Fibroblast of the aortic adventitia (primary cell): Measurements from ENCODE around the gene NCR1. TPM values are rescaled to one million over a fixed set of nuclear protein-coding genes. Genes with fewer than 3 reads are reported as not detected.
"Not testable (repeated sequence)": the region's sequence is repeated elsewhere in the genome, so short reads cannot be mapped to it uniquely, and the experiment has no call there.

Experiments used
- DNase-seq: peaks from one replicate; pipeline ENCODE4 v3.0.0-alpha.2; 2010; ENCODE audit warnings: low read depth
- H3K4me3 ChIP-seq: 2 replicates; pipeline ENCODE4 v1.5.1; 2011; ENCODE audit warnings: low read depth, mild to moderate bottlenecking, control low read depth, low read length, moderate library complexity
- total RNA-seq: library from RNA; depleted of rRNA; stranded (reverse); fragments of >200 nt; gene quantifications from 2 replicates; pipeline ENCODE4 v1.2.3, GENCODE V29; 2012; ENCODE audit warnings: low replicate concordance
- TF ChIP-seq, protein P1 (sequence below): IDR thresholded peaks from 2 replicates; pipeline ENCODE4 v1.5.1; 2011; ENCODE audit warnings: mild to moderate bottlenecking, low read length, control low read depth, inconsistent platforms; ENCODE audit not compliant: insufficient read depth

NCR1 gene
- total RNA-seq, 1 donor, result not detected

DNA sequence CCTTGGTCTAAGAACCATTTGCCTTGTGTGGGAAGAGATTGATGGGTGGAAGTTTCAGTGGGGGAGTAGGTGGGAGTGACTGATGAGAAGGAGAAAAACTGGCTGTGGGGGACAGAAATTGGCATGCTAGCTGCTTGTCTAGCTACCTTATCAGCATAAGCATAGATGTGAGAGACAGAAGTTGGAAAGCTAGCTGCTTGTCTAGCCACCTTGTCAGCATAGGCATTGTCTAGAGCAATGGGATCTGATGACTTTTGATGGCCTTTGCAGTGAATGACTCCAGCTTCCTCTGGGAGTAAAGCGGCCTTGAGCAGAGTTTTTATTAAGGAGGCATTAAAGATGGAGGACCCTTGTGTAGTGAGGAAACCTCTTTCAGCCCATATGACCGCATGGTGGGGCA, 9.9 kb upstream of the NCR1 start:
- H3K4me3 ChIP-seq, result no peak overlapping the region
- TF ChIP-seq, protein P1, sequence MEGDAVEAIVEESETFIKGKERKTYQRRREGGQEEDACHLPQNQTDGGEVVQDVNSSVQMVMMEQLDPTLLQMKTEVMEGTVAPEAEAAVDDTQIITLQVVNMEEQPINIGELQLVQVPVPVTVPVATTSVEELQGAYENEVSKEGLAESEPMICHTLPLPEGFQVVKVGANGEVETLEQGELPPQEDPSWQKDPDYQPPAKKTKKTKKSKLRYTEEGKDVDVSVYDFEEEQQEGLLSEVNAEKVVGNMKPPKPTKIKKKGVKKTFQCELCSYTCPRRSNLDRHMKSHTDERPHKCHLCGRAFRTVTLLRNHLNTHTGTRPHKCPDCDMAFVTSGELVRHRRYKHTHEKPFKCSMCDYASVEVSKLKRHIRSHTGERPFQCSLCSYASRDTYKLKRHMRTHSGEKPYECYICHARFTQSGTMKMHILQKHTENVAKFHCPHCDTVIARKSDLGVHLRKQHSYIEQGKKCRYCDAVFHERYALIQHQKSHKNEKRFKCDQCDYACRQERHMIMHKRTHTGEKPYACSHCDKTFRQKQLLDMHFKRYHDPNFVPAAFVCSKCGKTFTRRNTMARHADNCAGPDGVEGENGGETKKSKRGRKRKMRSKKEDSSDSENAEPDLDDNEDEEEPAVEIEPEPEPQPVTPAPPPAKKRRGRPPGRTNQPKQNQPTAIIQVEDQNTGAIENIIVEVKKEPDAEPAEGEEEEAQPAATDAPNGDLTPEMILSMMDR, result no peak
- DNase-seq, result no peak

DNA sequence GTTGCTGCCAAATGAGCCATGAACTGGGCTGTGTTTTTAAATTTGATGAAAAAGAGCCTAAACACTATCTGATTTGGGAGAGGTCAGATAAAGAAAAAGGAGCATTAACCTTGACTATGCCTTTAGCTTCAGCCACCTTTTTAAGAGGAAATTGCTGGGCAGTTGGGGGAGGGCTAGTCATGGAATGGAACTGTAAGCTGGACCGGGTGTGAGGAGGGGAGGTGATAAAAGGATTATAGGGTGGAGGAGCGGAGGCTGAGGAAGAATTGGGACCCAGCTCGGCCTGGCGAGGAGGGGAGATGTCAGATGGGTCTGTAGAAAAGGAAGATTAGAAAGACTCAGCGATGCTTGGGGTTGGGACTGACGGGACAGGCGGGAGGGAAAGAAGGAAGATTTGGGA, 7.3 kb upstream of the NCR1 start:
- DNase-seq, result not testable (repeated sequence)

DNA sequence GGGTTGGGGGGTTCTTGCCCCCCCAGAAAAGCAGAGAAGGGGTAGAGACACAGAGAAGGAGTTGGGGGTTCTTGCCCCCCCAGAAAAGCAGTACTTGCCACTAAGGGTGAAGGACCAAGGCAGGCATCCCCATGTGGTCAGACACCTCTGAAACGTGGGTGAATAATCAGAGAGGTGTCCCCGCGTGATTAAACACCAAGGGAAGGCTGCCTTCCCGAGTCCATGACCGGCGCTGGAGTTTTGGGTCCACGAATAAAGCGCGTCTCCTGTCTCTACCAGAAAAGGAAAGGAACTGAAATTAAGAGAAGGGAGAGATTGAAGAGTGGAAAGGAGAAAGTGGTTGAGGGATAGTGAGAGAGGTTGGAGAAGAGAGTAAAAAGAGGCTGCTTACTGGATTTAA, 6.3 kb upstream of the NCR1 start:
- not testable (repeated sequence) for DNase-seq, H3K4me3 ChIP-seq

More for the DNA sequence above, 7.3 kb upstream of the NCR1 start:
- H3K4me3 ChIP-seq, result not testable (repeated sequence)

DNA sequence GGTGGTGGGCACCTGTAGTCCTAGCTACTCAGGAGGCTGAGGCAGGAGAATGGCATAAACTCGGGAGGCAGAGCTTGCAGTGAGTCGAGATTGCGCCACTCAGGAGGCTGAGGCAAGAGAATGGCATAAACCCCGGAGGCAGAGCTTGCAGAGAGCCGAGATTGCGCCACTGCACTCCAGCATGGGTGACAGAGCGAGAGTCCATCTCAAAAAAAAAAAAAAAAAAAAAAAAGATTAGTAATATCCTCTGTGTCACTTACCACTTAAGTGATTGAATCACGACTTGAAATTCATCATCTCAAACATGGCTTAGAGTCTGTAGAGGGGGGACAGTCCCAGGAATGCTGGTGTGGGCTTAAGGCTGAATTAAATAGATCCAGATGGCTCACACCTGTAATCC, 4.8 kb upstream of the NCR1 start:
- not testable (repeated sequence) for H3K4me3 ChIP-seq, DNase-seq

DNA sequence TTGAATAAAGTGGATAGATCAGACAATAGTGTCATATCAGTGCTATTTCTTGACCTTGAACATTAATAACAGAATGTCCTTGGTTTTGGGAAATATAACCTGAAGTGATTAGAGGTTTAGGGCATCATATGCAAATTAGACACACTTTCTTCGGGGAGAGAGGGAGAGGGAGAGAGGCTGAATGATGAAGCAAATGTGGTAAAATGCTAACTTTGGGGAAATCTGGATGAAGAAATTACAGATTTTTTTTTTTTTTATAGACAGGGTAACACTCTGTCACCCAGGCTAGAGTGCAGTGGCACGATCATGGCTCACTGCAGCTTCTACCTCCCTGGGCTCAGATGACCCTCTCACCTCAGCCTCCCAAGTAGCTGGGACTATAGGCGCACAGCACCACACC, 3.9 kb upstream of the NCR1 start:
- no peak for DNase-seq
- TF ChIP-seq, protein P1, result no peak
- no peak overlapping the region for H3K4me3 ChIP-seq

DNA sequence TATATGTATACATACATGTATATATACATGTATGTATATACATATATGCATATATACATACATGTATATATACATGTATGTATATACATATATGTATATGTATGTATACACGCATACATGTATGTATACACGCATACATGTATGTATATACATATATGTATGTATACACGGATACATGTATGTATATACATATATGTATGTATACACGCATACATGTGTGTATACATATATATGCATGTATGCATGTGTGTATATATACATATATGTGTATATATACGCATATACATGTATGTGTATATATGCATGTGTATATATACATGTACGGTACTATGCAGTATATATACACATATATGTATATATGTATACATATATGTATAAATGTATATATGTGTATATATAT, 2.6 kb upstream of the NCR1 start:
- H3K4me3 ChIP-seq, result no peak overlapping the region
- TF ChIP-seq, protein P1, result no peak
- no peak for DNase-seq

DNA sequence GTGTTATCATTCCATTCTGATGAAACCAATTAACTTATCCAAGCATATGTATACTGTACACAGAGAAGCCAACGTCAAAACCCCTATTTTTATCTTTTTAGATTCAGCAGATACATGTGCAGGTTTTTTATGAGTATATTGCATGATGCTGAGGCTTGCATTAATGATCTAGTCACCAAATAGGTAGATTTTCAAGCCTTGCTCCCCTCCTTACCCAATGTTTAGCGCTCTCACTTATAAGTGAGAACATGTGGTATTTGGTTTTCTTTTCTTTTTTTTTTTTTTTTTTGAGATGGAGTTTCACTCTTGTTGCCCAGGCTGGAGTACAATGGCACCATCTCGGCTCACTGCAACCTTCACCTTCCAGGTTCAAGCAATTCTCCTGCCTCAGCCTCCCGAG, 1.7 kb upstream of the NCR1 start:
- not testable (repeated sequence) for H3K4me3 ChIP-seq, DNase-seq

DNA sequence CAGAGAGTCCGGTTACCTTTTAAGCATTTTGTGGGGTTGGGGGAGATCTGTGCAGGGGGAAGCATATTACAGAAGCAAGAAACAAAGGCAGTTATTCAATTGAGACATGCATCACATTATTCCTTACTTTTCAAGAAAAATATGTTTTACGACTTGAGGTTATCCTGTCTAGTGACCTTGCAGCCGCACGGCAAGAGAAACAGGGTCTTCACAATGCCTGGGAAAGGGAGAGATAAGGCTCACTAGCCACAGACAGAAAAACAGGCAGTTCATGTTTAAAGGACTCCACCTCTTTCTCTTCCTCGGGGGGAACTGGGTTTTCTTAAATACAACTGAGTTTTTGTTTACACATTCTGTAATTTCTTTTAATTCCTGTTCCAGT, 536 bp upstream of the NCR1 start:
- no peak for DNase-seq

DNA sequence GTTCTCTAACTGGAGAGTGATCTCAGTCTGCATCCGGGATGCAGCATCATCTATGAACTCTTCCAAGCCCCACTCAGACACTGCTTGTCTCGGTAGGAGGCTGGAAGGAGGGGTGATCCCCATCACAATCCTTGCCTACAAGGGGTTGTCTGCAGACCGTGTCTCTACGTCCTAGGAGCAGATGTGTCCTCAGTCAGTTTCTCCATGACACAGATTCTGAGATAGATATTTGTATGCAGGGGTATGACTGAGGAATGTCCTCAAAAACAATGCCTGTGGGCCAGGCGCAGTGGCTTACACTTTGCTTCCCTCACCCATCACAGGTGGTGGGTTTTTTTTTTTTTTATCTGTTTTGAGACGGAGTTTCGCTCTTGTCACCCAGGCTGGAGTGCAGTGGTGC, 871 bp downstream of the NCR1 start:
- no peak for DNase-seq
- H3K4me3 ChIP-seq, result no peak overlapping the region
- TF ChIP-seq, protein P1, result no peak

More for the DNA sequence above, 536 bp upstream of the NCR1 start:
- TF ChIP-seq, protein P1, result no peak
- no peak overlapping the region for H3K4me3 ChIP-seq

DNA sequence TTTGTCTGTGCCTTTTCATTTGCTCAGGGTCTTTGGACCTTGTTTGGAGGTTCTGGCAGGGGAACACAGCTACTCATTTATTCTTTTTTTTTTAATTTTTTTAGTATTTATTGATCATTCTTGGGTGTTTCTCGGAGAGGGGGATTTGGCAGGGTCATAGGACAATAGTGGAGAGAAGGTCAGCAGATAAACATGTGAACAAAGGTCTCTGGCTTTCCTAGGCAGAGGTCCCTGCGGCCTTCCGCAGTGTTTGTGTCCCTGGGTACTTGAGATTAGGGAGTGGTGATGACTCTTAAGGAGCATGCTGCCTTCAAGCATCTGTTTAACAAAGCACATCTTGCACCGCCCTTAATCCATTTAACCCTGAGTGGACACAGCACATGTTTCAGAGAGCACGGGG, 2.0 kb downstream of the NCR1 start:
- not testable (repeated sequence) for DNase-seq, H3K4me3 ChIP-seq
